GM23338 (cell line): ENCODE measurements around the gene CDKN2AIP. TPM values are rescaled to one million over a fixed set of nuclear protein-coding genes. Genes with fewer than 3 reads are reported as not detected.

Experiments used
- ATAC-seq: fragments of 200-7000 bp; cut with Tn5 transposase; 3 replicates; pipeline ENCODE4 v1.9.1; 2020
- DNase-seq: peaks from one replicate; pipeline ENCODE4 v3.0.0-alpha.2; 2015; ENCODE audit warnings: low spot score
- H2AFZ ChIP-seq: fragments of 200-600 bp; sonication (generic); 2 replicates; pipeline ENCODE4 v1.8.0; 2016; ENCODE audit warnings: antibody characterized with exemption, mild to moderate bottlenecking, moderate library complexity
- H3F3A ChIP-seq: fragments of 200-600 bp; sonication (generic); replicated peaks from 2 replicates; pipeline ENCODE4 v1.8.0; 2017; ENCODE audit warnings: antibody characterized with exemption, mixed run types, low read depth
- H3K27ac ChIP-seq: fragments of 200-600 bp; sonication (generic); 2 replicates; pipeline ENCODE4 v1.6.1; 2016; ENCODE audit warnings: low read depth
- H3K27me3 ChIP-seq: fragments of 200-600 bp; sonication (generic); 2 replicates; pipeline ENCODE4 v1.8.0; 2016; ENCODE audit warnings: mild to moderate bottlenecking, mixed run types, moderate library complexity; ENCODE audit not compliant: insufficient read depth
- H3K36me3 ChIP-seq: fragments of 200-600 bp; sonication (generic); 2 replicates; pipeline ENCODE4 v1.8.0; 2016; ENCODE audit warnings: mild to moderate bottlenecking; ENCODE audit not compliant: insufficient read depth
- H3K4me1 ChIP-seq: fragments of 200-600 bp; sonication (generic); 2 replicates; pipeline ENCODE4 v1.8.0; 2016; ENCODE audit warnings: mild to moderate bottlenecking, moderate library complexity; ENCODE audit not compliant: insufficient read depth
- H3K4me2 ChIP-seq: fragments of 200-600 bp; sonication (generic); 2 replicates; pipeline ENCODE4 v1.7.1; 2017; ENCODE audit warnings: mixed run types
- H3K4me3 ChIP-seq: fragments of 200-600 bp; sonication (generic); 2 replicates; pipeline ENCODE4 v1.6.1; 2016; ENCODE audit warnings: mixed run types
- H3K79me2 ChIP-seq: fragments of 200-600 bp; sonication (generic); replicated peaks from 2 replicates; pipeline ENCODE4 v1.8.0; 2017; ENCODE audit warnings: mild to moderate bottlenecking; ENCODE audit not compliant: insufficient read depth
- H3K9me2 ChIP-seq: fragments of 200-600 bp; sonication (generic); 2 replicates; pipeline ENCODE4 v1.8.0; 2017; ENCODE audit not compliant: insufficient read depth
- H4K20me1 ChIP-seq: fragments of 200-600 bp; sonication (generic); replicated peaks from 2 replicates; pipeline ENCODE4 v1.8.0; 2017; ENCODE audit warnings: mild to moderate bottlenecking; ENCODE audit not compliant: insufficient read depth
- H3K27ac Mint-ChIP-seq: 2 replicates; pipeline ENCODE4 v1.8.0; 2020; ENCODE audit warnings: inconsistent platforms, mild to moderate bottlenecking, moderate library complexity, mixed read lengths
- H3K27me3 Mint-ChIP-seq: 3 replicates; pipeline ENCODE4 v1.8.0; 2022; ENCODE audit warnings: low read depth, mild to moderate bottlenecking, moderate library complexity, mixed read lengths, inconsistent platforms; ENCODE audit not compliant: insufficient read depth, poor library complexity
- H3K36me3 Mint-ChIP-seq: 3 replicates; pipeline ENCODE4 v1.8.0; 2021; ENCODE audit warnings: low read depth, mild to moderate bottlenecking, inconsistent platforms, moderate library complexity, mixed read lengths
- H3K4me1 Mint-ChIP-seq: 3 replicates; pipeline ENCODE4 v1.8.0; 2020; ENCODE audit warnings: mild to moderate bottlenecking, inconsistent platforms, mixed read lengths
- H3K4me3 Mint-ChIP-seq: 3 replicates; pipeline ENCODE4 v1.8.0; 2021; ENCODE audit warnings: moderate library complexity, mild to moderate bottlenecking, inconsistent platforms, mixed read lengths
- H3K9me3 Mint-ChIP-seq: 3 replicates; pipeline ENCODE4 v1.8.0; 2020; ENCODE audit warnings: moderate library complexity, mild to moderate bottlenecking, inconsistent platforms, mixed read lengths
- CREB1 ChIP-seq: fragments of 250-450 bp; sonication (Bioruptor Pico); IDR thresholded peaks from 2 replicates; pipeline ENCODE4 v1.5.0; 2020; ENCODE audit warnings: low read depth, mild to moderate bottlenecking, moderate library complexity
- CTCF ChIP-seq, 2 experiments: fragments of 200-600 bp in 1 of 2; sonication (generic) in 1 of 2; conservative IDR thresholded peaks; 2 replicates each; pipeline versions ENCODE4 v1.5.1 to v1.6.1; 2016 to 2017; ENCODE audit warnings: antibody characterized with exemption in 2 of 2, low read depth in 2 of 2, mild to moderate bottlenecking in 2 of 2, moderate library complexity in 1 of 2
- EZH2 ChIP-seq: fragments of 200-600 bp; sonication (generic); IDR thresholded peaks from one replicate; pipeline ENCODE4 v1.8.0; 2017; ENCODE audit warnings: antibody characterized with exemption, mild to moderate bottlenecking, low read depth; ENCODE audit not compliant: unreplicated experiment
- EZH2phosphoT487 ChIP-seq: fragments of 200-600 bp; sonication (generic); IDR thresholded peaks from one replicate; pipeline ENCODE4 v1.8.1; 2018; ENCODE audit warnings: antibody characterized with exemption; ENCODE audit not compliant: unreplicated experiment
- JUNB ChIP-seq: IDR thresholded peaks from one replicate; pipeline ENCODE4 v1.6.1; 2016; ENCODE audit warnings: antibody characterized with exemption; ENCODE audit not compliant: unreplicated experiment
- NANOG ChIP-seq: IDR thresholded peaks from 2 replicates; pipeline ENCODE4 v1.6.1; 2016; ENCODE audit warnings: antibody characterized with exemption, borderline replicate concordance
- POLR2AphosphoS5 ChIP-seq: IDR thresholded peaks from 2 replicates; pipeline ENCODE4 v1.6.1; 2016; ENCODE audit warnings: antibody characterized with exemption, low read depth
- ZNF331 ChIP-seq: fragments of 250-450 bp; sonication (Bioruptor Pico); IDR thresholded peaks from 2 replicates; pipeline ENCODE4 v1.5.0; 2020; ENCODE audit warnings: low read depth, mild to moderate bottlenecking, moderate library complexity
- polyA plus RNA-seq: library from polyadenylated mRNA; unstranded; fragments of >200 nt; fragmentation: Nextera tagmentation; extraction: Ambion mirVana; gene quantifications from 2 replicates; pipeline ENCODE4 v1.2.1, GENCODE V29; 2016
- total RNA-seq: library from RNA; depleted of rRNA; stranded (reverse); fragments of >200 nt; shearing (Covaris generic); gene quantifications from 2 replicates; pipeline ENCODE4 v1.2.3, GENCODE V29; 2014
- TF ChIP-seq, protein P1 (sequence below): fragments of 250-450 bp; sonication (Bioruptor Pico); IDR thresholded peaks from 2 replicates; pipeline ENCODE4 v1.5.0; 2020; ENCODE audit warnings: mild to moderate bottlenecking, moderate library complexity
- TF ChIP-seq, protein P2 (sequence below): IDR thresholded peaks from 2 replicates; pipeline ENCODE4 v1.6.1; 2016; ENCODE audit warnings: antibody characterized with exemption

Gene CDKN2AIP
- total and polyA plus RNA-seq, 2 experiments from 2014 or later, result 15.2 to 27.2 TPM

DNA sequence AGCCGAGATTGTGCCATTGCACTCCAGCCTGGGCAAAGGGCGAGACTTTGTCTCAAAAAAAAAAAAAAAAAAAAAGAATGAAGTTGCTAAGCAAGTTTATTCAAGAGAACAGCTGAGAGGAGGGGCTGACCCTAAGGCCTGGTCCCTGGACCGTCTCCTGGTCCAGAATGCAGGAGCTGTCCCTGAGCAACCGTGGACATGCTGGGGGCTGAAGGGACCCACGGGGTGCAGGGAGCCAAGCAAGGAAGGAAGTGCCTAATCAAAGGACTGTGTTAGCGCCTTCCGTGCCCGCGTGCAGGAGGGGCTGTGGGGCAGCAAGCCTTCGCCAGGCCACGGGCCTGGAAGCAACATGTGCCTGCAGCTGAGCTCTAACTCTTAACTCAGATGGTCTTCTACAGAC lies 39.1 kb upstream of the CDKN2AIP start:
- no peak for ATAC-seq
- Histone ChIP-seq H3K36me3 (no peaks in the 10 kb centered on the region), H2AFZ (no peak overlapping the region), H3K79me2 (no peaks in the 10 kb centered on the region), H3K27ac (no peak overlapping the region), H3K9me2 (no peaks in the 10 kb centered on the region), H3K4me2 (no peak overlapping the region), H3F3A (no peaks in the 10 kb centered on the region), H3K27me3 (no peaks in the 10 kb centered on the region), H3K4me3 (no peak overlapping the region), H3K4me1 (no peaks in the 10 kb centered on the region), H4K20me1 (no peaks in the 10 kb centered on the region)
- no peak overlapping the region for H3K27ac Mint-ChIP-seq
- H3K27me3 Mint-ChIP-seq, result peaks cover 7% of the 10 kb centered on the region
- H3K9me3 Mint-ChIP-seq, result no peaks in the 10 kb centered on the region; the same call in 2 of the 3 replicates
- no peak for DNase-seq
- no peak for TF ChIP-seq POLR2AphosphoS5
- no peak for TF ChIP-seq ZNF331 (CRISPR knock-in tag)
- no peak for TF ChIP-seq JUNB
- TF ChIP-seq EZH2phosphoT487, result no peak
- TF ChIP-seq, protein P1, sequence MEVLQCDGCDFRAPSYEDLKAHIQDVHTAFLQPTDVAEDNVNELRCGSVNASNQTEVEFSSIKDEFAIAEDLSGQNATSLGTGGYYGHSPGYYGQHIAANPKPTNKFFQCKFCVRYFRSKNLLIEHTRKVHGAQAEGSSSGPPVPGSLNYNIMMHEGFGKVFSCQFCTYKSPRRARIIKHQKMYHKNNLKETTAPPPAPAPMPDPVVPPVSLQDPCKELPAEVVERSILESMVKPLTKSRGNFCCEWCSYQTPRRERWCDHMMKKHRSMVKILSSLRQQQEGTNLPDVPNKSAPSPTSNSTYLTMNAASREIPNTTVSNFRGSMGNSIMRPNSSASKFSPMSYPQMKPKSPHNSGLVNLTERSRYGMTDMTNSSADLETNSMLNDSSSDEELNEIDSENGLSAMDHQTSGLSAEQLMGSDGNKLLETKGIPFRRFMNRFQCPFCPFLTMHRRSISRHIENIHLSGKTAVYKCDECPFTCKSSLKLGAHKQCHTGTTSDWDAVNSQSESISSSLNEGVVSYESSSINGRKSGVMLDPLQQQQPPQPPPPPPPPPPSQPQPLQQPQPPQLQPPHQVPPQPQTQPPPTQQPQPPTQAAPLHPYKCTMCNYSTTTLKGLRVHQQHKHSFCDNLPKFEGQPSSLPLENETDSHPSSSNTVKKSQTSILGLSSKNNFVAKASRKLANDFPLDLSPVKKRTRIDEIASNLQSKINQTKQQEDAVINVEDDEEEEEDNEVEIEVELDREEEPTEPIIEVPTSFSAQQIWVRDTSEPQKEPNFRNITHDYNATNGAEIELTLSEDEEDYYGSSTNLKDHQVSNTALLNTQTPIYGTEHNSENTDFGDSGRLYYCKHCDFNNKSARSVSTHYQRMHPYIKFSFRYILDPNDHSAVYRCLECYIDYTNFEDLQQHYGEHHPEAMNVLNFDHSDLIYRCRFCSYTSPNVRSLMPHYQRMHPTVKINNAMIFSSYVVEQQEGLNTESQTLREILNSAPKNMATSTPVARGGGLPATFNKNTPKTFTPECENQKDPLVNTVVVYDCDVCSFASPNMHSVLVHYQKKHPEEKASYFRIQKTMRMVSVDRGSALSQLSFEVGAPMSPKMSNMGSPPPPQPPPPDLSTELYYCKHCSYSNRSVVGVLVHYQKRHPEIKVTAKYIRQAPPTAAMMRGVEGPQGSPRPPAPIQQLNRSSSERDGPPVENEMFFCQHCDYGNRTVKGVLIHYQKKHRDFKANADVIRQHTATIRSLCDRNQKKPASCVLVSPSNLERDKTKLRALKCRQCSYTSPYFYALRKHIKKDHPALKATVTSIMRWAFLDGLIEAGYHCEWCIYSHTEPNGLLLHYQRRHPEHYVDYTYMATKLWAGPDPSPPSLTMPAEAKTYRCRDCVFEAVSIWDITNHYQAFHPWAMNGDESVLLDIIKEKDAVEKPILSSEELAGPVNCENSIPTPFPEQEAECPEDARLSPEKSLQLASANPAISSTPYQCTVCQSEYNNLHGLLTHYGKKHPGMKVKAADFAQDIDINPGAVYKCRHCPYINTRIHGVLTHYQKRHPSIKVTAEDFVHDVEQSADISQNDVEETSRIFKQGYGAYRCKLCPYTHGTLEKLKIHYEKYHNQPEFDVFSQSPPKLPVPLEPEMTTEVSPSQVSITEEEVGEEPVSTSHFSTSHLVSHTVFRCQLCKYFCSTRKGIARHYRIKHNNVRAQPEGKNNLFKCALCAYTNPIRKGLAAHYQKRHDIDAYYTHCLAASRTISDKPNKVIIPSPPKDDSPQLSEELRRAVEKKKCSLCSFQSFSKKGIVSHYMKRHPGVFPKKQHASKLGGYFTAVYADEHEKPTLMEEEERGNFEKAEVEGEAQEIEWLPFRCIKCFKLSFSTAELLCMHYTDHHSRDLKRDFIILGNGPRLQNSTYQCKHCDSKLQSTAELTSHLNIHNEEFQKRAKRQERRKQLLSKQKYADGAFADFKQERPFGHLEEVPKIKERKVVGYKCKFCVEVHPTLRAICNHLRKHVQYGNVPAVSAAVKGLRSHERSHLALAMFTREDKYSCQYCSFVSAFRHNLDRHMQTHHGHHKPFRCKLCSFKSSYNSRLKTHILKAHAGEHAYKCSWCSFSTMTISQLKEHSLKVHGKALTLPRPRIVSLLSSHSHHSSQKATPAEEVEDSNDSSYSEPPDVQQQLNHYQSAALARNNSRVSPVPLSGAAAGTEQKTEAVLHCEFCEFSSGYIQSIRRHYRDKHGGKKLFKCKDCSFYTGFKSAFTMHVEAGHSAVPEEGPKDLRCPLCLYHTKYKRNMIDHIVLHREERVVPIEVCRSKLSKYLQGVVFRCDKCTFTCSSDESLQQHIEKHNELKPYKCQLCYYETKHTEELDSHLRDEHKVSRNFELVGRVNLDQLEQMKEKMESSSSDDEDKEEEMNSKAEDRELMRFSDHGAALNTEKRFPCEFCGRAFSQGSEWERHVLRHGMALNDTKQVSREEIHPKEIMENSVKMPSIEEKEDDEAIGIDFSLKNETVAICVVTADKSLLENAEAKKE, result no peak
- H3K4me1 Mint-ChIP-seq, result peaks cover 11% of the 10 kb centered on the region
- H3K4me3 Mint-ChIP-seq, result no peak overlapping the region; the same call in 2 of the 3 replicates
- no peaks in the 10 kb centered on the region; the same call in 2 of the 3 replicates for H3K36me3 Mint-ChIP-seq

DNA sequence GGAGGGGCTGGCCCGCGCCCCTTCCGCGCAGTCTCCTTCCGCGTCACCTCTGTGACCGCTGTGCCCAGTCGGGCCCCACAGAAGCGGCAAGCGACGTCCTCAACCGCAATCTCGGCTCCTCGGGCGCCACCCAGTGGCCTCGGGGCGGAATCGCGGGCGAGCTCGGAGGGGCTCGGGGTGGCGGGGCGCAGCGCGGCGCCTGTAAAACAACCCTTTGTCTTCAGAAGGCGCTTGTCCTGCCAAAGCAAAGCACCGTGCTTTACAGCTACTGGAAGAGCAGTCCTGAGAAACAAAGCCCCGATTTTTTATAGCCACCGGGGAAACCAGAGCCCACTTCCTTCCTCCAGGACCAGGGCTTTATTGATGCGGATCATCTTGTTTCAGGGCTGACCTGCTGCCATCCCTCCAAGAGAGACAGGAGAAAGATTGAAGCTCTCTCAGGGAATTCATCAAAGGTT lies 37.3 kb upstream of the CDKN2AIP start:
- H3K36me3 ChIP-seq, result no peaks in the 10 kb centered on the region
- peak overlapping the region; percentile 69 for H3K4me2 ChIP-seq
- peak overlapping the region; percentile 40 for H3K4me3 ChIP-seq
- Mint-ChIP-seq H3K4me1 (peaks cover 11% of the 10 kb centered on the region), H3K9me3 (no peaks in the 10 kb centered on the region; the same call in 2 of the 3 replicates), H3K27me3 (peaks cover 7% of the 10 kb centered on the region), H3K36me3 (no peaks in the 10 kb centered on the region; the same call in 2 of the 3 replicates), H3K4me3 (peak overlapping the region; percentile 71), H3K27ac (peak overlapping the region; percentile 92)
- H2AFZ ChIP-seq, result peak overlapping the region; percentile 63
- H3K4me1 ChIP-seq, result no peaks in the 10 kb centered on the region
- no peaks in the 10 kb centered on the region for H3K9me2 ChIP-seq
- no peaks in the 10 kb centered on the region for H4K20me1 ChIP-seq
- H3K79me2 ChIP-seq, result no peaks in the 10 kb centered on the region
- H3K27me3 ChIP-seq, result no peaks in the 10 kb centered on the region
- peak; percentile 88 for DNase-seq
- ATAC-seq, result peak; percentile 95
- TF ChIP-seq EZH2 (no peak), CTCF (conservative IDR thresholded peaks at IDR 0.05; ENCODE audit: low read depth in 2 of 2) (peak; percentile 86 to 92), EZH2phosphoT487 (no peak), CREB1 (peak; percentile 69), ZNF331 (CRISPR knock-in tag) (no peak; the same call in none of the 2 replicates), NANOG (no peak), POLR2AphosphoS5 (0 out of 2 replicates have a peak, but pooled peaks have one; percentile 24)
- TF ChIP-seq, protein P2, sequence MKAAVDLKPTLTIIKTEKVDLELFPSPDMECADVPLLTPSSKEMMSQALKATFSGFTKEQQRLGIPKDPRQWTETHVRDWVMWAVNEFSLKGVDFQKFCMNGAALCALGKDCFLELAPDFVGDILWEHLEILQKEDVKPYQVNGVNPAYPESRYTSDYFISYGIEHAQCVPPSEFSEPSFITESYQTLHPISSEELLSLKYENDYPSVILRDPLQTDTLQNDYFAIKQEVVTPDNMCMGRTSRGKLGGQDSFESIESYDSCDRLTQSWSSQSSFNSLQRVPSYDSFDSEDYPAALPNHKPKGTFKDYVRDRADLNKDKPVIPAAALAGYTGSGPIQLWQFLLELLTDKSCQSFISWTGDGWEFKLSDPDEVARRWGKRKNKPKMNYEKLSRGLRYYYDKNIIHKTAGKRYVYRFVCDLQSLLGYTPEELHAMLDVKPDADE, result no peak
- H3F3A ChIP-seq, result no peaks in the 10 kb centered on the region
- peak overlapping the region; percentile 77 for H3K27ac ChIP-seq
